Measurements from ENCODE around the gene CAMTA1. TPM values are rescaled to one million over a fixed set of nuclear protein-coding genes. Genes with fewer than 3 reads are reported as not detected.

The CAMTA1 gene
- total RNA-seq, 1 donor from 2014 or later, result 109 TPM

- no peak for TF ChIP-seq CTCF (conservative IDR thresholded peaks at IDR 0.05)
- H3K27me3 Mint-ChIP-seq (ENCODE audit: low read depth), result peaks cover 5% of the 10 kb centered on the region
- H3K4me3 Mint-ChIP-seq, result no peak overlapping the region
- H3K27ac Mint-ChIP-seq (ENCODE audit: unreplicated experiment), result no peak overlapping the region
- no peaks in the 10 kb centered on the region for H3K36me3 Mint-ChIP-seq (ENCODE audit: low read depth)
- no peak for DNase-seq (ENCODE audit: low read depth, low spot score)
- H3K4me1 Mint-ChIP-seq, result peaks cover 9% of the 10 kb centered on the region
- no peaks in the 10 kb centered on the region for H3K9me3 Mint-ChIP-seq
Measured at GRCh38 chr1:7590426-7590790, 805.2 kb downstream of the CAMTA1 start.

GRCh38 chr1:7591565-7591964 lies 806.3 kb downstream of the CAMTA1 start:
- no peak for TF ChIP-seq CTCF (conservative IDR thresholded peaks at IDR 0.05)
- Mint-ChIP-seq H3K27ac (ENCODE audit: unreplicated experiment) (no peak overlapping the region), H3K27me3 (ENCODE audit: low read depth) (peaks cover 5% of the 10 kb centered on the region), H3K9me3 (no peaks in the 10 kb centered on the region), H3K4me1 (peaks cover 9% of the 10 kb centered on the region), H3K4me3 (no peak overlapping the region), H3K36me3 (ENCODE audit: low read depth) (no peaks in the 10 kb centered on the region)
- DNase-seq (ENCODE audit: low read depth, low spot score), result no peak

GRCh38 chr1:7592120-7592798 lies 807.0 kb downstream of the CAMTA1 start:
- TF ChIP-seq CTCF (conservative IDR thresholded peaks at IDR 0.05), result no peak
- no peak overlapping the region for H3K27ac Mint-ChIP-seq (ENCODE audit: unreplicated experiment)
- H3K9me3 Mint-ChIP-seq, result peaks cover under 1% of the 10 kb centered on the region
- H3K4me3 Mint-ChIP-seq, result no peak overlapping the region
- no peaks in the 10 kb centered on the region for H3K36me3 Mint-ChIP-seq (ENCODE audit: low read depth)
- DNase-seq (ENCODE audit: low read depth, low spot score), result no peak
- peaks cover 9% of the 10 kb centered on the region for H3K4me1 Mint-ChIP-seq
- H3K27me3 Mint-ChIP-seq (ENCODE audit: low read depth), result peaks cover 5% of the 10 kb centered on the region

- Mint-ChIP-seq H3K27ac (ENCODE audit: unreplicated experiment) (no peak overlapping the region), H3K9me3 (peaks cover 2% of the 10 kb centered on the region)
Measured at GRCh38 chr1:7594002-7594713, 808.9 kb downstream of the CAMTA1 start.

GRCh38 chr1:7594714-7595295 lies 809.6 kb downstream of the CAMTA1 start:
- peaks cover 9% of the 10 kb centered on the region for H3K4me1 Mint-ChIP-seq
- peaks cover 2% of the 10 kb centered on the region for H3K9me3 Mint-ChIP-seq
- H3K36me3 Mint-ChIP-seq (ENCODE audit: low read depth), result no peaks in the 10 kb centered on the region
- H3K27me3 Mint-ChIP-seq (ENCODE audit: low read depth), result peaks cover 5% of the 10 kb centered on the region
- H3K4me3 Mint-ChIP-seq, result no peak overlapping the region
- no peak for TF ChIP-seq CTCF (conservative IDR thresholded peaks at IDR 0.05)
- H3K27ac Mint-ChIP-seq (ENCODE audit: unreplicated experiment), result no peak overlapping the region
- DNase-seq (ENCODE audit: low read depth, low spot score), result no peak

More at GRCh38 chr1:7594002-7594713, 808.9 kb downstream of the CAMTA1 start:
- Mint-ChIP-seq H3K36me3 (ENCODE audit: low read depth) (no peaks in the 10 kb centered on the region), H3K4me1 (peaks cover 9% of the 10 kb centered on the region), H3K4me3 (no peak overlapping the region), H3K27me3 (ENCODE audit: low read depth) (peaks cover 5% of the 10 kb centered on the region)
- no peak for TF ChIP-seq CTCF (conservative IDR thresholded peaks at IDR 0.05)
- no peak for DNase-seq (ENCODE audit: low read depth, low spot score)

Data from neural crest cell (in vitro differentiated cells).